ENCODE results near the gene DEPDC4.
"Not testable (repeated sequence)": the region's sequence is repeated elsewhere in the genome, so short reads cannot be mapped to it uniquely, and the experiment has no call there.

DEPDC4 gene

GRCh38 chr12:100266835-100267602 lies at the start of gene DEPDC4, which contains the start of gene SCYL2:
DEPDC4 (minus strand) TSS chr12:100267079; CDS start chr12:100267076, 3 bp downstream.
SCYL2 (plus strand) TSS chr12:100267177; CDS start chr12:100282971, 15,794 bp downstream.
- DNase-seq (ENCODE audit: low read depth) = peak; percentile 89

GRCh38 chr12:100311317-100311716 lies 44.4 kb upstream of the DEPDC4 start:
- no peak for DNase-seq (ENCODE audit: low read depth)

- DNase-seq (ENCODE audit: low read depth) = not testable (repeated sequence)
Observed at GRCh38 chr12:100308138-100308537, 41.3 kb upstream of the DEPDC4 start.

- DNase-seq (ENCODE audit: low read depth) = not testable (repeated sequence)
Observed at GRCh38 chr12:100304334-100304733, 37.5 kb upstream of the DEPDC4 start.

GRCh38 chr12:100303831-100304230 lies 37.0 kb upstream of the DEPDC4 start:
- no peak for DNase-seq (ENCODE audit: low read depth)

GRCh38 chr12:100302081-100302480 lies 35.2 kb upstream of the DEPDC4 start:
- DNase-seq (ENCODE audit: low read depth) = no peak

GRCh38 chr12:100295764-100296555 lies 29.1 kb upstream of the DEPDC4 start:
- no peak for DNase-seq (ENCODE audit: low read depth)

GRCh38 chr12:100294366-100294765 lies 27.5 kb upstream of the DEPDC4 start:
- DNase-seq (ENCODE audit: low read depth) = not testable (repeated sequence)

GRCh38 chr12:100293017-100293416 lies 26.1 kb upstream of the DEPDC4 start:
- DNase-seq (ENCODE audit: low read depth) = no peak

- no peak for DNase-seq (ENCODE audit: low read depth)
Observed at GRCh38 chr12:100290016-100290415, 23.1 kb upstream of the DEPDC4 start.

- no peak for DNase-seq (ENCODE audit: low read depth)
Observed at GRCh38 chr12:100289038-100289437, 22.2 kb upstream of the DEPDC4 start.

- DNase-seq (ENCODE audit: low read depth) = not testable (repeated sequence)
Observed at GRCh38 chr12:100284556-100284955, 17.7 kb upstream of the DEPDC4 start.

- no peak for DNase-seq (ENCODE audit: low read depth)
Observed at GRCh38 chr12:100279607-100280244, 12.8 kb upstream of the DEPDC4 start.

GRCh38 chr12:100279159-100279558 lies 12.3 kb upstream of the DEPDC4 start:
- no peak for DNase-seq (ENCODE audit: low read depth)

GRCh38 chr12:100274291-100274690 lies 7.4 kb upstream of the DEPDC4 start:
- DNase-seq (ENCODE audit: low read depth) = no peak

- DNase-seq (ENCODE audit: low read depth) = no peak
Observed at GRCh38 chr12:100273782-100274181, 6.9 kb upstream of the DEPDC4 start.

GRCh38 chr12:100268835-100269564 lies 2.1 kb upstream of the DEPDC4 start:
- no peak for DNase-seq (ENCODE audit: low read depth)

GRCh38 chr12:100267603-100268281 lies 863 bp upstream of the DEPDC4 start:
- DNase-seq (ENCODE audit: low read depth) = peak; percentile 6

GRCh38 chr12:100266585-100266834 lies 369 bp downstream of the DEPDC4 start:
- peak; percentile 85 for DNase-seq (ENCODE audit: low read depth)

GRCh38 chr12:100265732-100266584 lies 921 bp downstream of the DEPDC4 start:
- DNase-seq (ENCODE audit: low read depth) = no peak

- not testable (repeated sequence) for DNase-seq (ENCODE audit: low read depth)
Observed at GRCh38 chr12:100265107-100265506, 1.8 kb downstream of the DEPDC4 start.
